B cell (primary cell): Measurements from ENCODE around the gene RBP7. TPM values are rescaled to one million over a fixed set of nuclear protein-coding genes. Genes with fewer than 3 reads are reported as not detected.

Source experiments
- ATAC-seq: fragments of 200-7000 bp; cut with Tn5 transposase; one replicate; pipeline ENCODE4 v1.10.0; 2021; ENCODE audit warnings: low read depth, mild to moderate bottlenecking, moderate number of reproducible peaks, moderate library complexity
- CTCF ChIA-PET: fragments of 350-600 bp; sonication (Branson Sonifier 250); formaldehyde crosslinking; loops from one replicate; lab custom pipeline; 2021; ENCODE audit warnings: antibody characterized with exemption, inconsistent platforms; lab: Charles Lee
- POLR2A ChIA-PET: fragments of 350-600 bp; sonication (Branson Sonifier 250); formaldehyde crosslinking; loops from one replicate; lab custom pipeline; 2021; ENCODE audit warnings: antibody characterized with exemption; lab: Charles Lee
- DNase-seq: peaks from one replicate; pipeline ENCODE4 v3.0.0; 2013
- H2AFZ ChIP-seq: 2 replicates; pipeline ENCODE4 v1.6.1; 2012; ENCODE audit warnings: mild to moderate bottlenecking, low read depth, low read length; ENCODE audit not compliant: insufficient read depth, poor library complexity, severe bottlenecking
- H3K27ac ChIP-seq, 2 donors: 1 replicate in 1 of 2; 2 replicates in 1 of 2; pipeline ENCODE4 v1.5.1; 2012 to 2013; ENCODE audit warnings: low read length in 2 of 2, mild to moderate bottlenecking in 2 of 2, moderate library complexity in 1 of 2
- H3K27me3 ChIP-seq, 4 experiments: fragments of 200-600 bp in 1 of 4; sonication (generic) in 1 of 4; replicated peaks in 1 of 4; 1 replicate in 2 of 4; 2 replicates in 2 of 4; pipeline versions ENCODE4 v1.6.1 to v1.7.0; 2013 to 2016; ENCODE audit warnings: low read length in 3 of 4, mild to moderate bottlenecking in 2 of 4, mixed read lengths in 1 of 4, moderate library complexity in 1 of 4; ENCODE audit not compliant: insufficient read depth in 4 of 4, control insufficient read depth in 3 of 4; ENCODE audit errors: control extremely low read depth in 1 of 4
- H3K36me3 ChIP-seq, 2 experiments: replicated peaks in 1 of 2; 1 replicate in 1 of 2; 2 replicates in 1 of 2; pipeline versions ENCODE4 v1.6.1 to v1.7.1; 2013; ENCODE audit warnings: low read length in 1 of 2; ENCODE audit not compliant: insufficient read depth in 2 of 2, control insufficient read depth in 1 of 2; ENCODE audit errors: control extremely low read depth in 1 of 2, extremely low read depth in 1 of 2
- H3K4me1 ChIP-seq, 2 donors: fragments of 200-600 bp in 1 of 2; sonication (generic) in 1 of 2; 1 replicate in 1 of 2; 2 replicates in 1 of 2; pipeline versions ENCODE4 v1.5.1 to v1.6.1; 2013 to 2017; ENCODE audit warnings: low read length in 2 of 2; ENCODE audit not compliant: control insufficient read depth in 2 of 2, insufficient read depth in 2 of 2
- H3K4me2 ChIP-seq: replicated peaks from 2 replicates; pipeline ENCODE3; 2012; ENCODE audit warnings: mild to moderate bottlenecking, low read depth, low read length; ENCODE audit not compliant: poor library complexity, severe bottlenecking
- H3K4me3 ChIP-seq, 5 experiments: fragments of 200-600 bp in 1 of 5; sonication (generic) in 1 of 5; 1 replicate in 3 of 5; 2 replicates in 2 of 5; pipeline versions ENCODE4 v1.5.1 to v1.7.0; 2011 to 2016; ENCODE audit warnings: low read length in 4 of 5, mild to moderate bottlenecking in 4 of 5, low read depth in 2 of 5, control low read depth in 1 of 5, moderate library complexity in 1 of 5; ENCODE audit not compliant: insufficient read depth in 1 of 5; ENCODE audit errors: control extremely low read depth in 1 of 5, extremely low read depth in 1 of 5
- H3K79me2 ChIP-seq: fragments of 200-600 bp; sonication (generic); one replicate; pipeline ENCODE4 v1.6.0; 2016; ENCODE audit warnings: low read length; ENCODE audit not compliant: control insufficient read depth, insufficient read depth
- H3K9ac ChIP-seq: fragments of 200-600 bp; sonication (generic); 2 replicates; pipeline ENCODE4 v1.6.1; 2017; ENCODE audit warnings: mild to moderate bottlenecking, low read length, moderate library complexity
- H3K9me3 ChIP-seq, 3 donors: one replicate each; pipeline versions ENCODE4 v1.6.1 to v1.7.1; 2013; ENCODE audit warnings: low read length in 2 of 3; ENCODE audit not compliant: control insufficient read depth in 2 of 3, insufficient read depth in 1 of 3; ENCODE audit errors: control extremely low read depth in 1 of 3
- H4K20me1 ChIP-seq: 2 replicates; pipeline ENCODE4 v1.6.0; 2012; ENCODE audit warnings: mild to moderate bottlenecking, low read length; ENCODE audit not compliant: insufficient read depth, control insufficient read depth, poor library complexity, severe bottlenecking
- H3K27ac Mint-ChIP-seq: one replicate; pipeline ENCODE4 v1.8.0; 2021; ENCODE audit warnings: mixed read lengths
- H3K27me3 Mint-ChIP-seq: one replicate; pipeline ENCODE4 v1.8.0; 2021; ENCODE audit warnings: mixed read lengths
- H3K4me1 Mint-ChIP-seq: one replicate; pipeline ENCODE4 v1.8.0; 2021; ENCODE audit warnings: mixed read lengths
- H3K4me3 Mint-ChIP-seq: one replicate; pipeline ENCODE4 v1.8.0; 2021; ENCODE audit warnings: mixed read lengths
- H3K9me3 Mint-ChIP-seq: one replicate; pipeline ENCODE4 v1.8.0; 2022; ENCODE audit warnings: mixed read lengths; ENCODE audit not compliant: insufficient read depth
- EZH2 ChIP-seq: IDR thresholded peaks from 2 replicates; pipeline ENCODE4 v1.6.1; 2012; ENCODE audit warnings: borderline replicate concordance, low read depth, mild to moderate bottlenecking, moderate library complexity, low read length; ENCODE audit not compliant: insufficient read depth, poor library complexity, severe bottlenecking
- WGBS: methylation state at CpG from one replicate; pipeline ENCODE4 v1.1.5; 2013; ENCODE audit warnings: missing lambda C conversion rate; ENCODE audit not compliant: insufficient coverage; 5-methylcytosine and 5-hydroxymethylcytosine counted together
- intact Hi-C: fragments of 100-400 bp; cut with micrococcal nuclease; formaldehyde crosslinking; loops from one replicate; pipeline ENCODE4 v1.10.0; 2022
- polyA plus RNA-seq: library from polyadenylated mRNA; depleted of rRNA; stranded (reverse); fragments of >200 nt; gene quantifications from 2 replicates; pipeline ENCODE4 v1.2.3, GENCODE V29; 2012
- total RNA-seq, 2 donors: library from RNA; stranded (reverse); fragments of 120-200 nt in 1 of 2; gene quantifications; 1 replicate in 1 of 2; 2 replicates in 1 of 2; pipeline versions ENCODE4 v1.2.3 to v1.2.4, GENCODE V29; 2013 to 2022
- TF ChIP-seq, protein P1 (sequence below): fragments of 200-600 bp; IDR thresholded peaks from one replicate; pipeline ENCODE4 v1.8.0; 2022; ENCODE audit warnings: antibody characterized with exemption, mild to moderate bottlenecking

Gene RBP7
- total and polyA plus RNA-seq, 2 donors (not counting 1 experiment from before 2014, with no cell fraction given) = 0.40 TPM; not detected in 1

DNA sequence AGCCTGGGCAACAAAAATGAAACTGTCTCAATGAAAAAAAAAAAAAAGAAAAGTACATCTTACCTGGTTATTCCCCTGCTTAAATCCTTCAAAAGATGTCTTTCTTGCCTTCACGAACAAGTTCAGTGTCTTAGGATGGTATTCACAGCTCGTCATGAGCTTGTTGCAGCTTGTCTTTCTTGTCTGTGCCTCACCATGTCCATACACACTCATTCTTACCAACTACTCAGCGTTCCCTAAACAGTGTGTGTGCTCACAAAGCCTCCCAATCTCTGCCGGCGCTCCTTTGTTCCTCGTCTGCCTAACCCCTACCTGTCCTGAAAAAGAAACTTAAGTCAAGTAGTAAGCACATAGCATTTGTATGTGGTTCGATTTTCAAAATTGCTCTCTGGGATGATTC lies 66.8 kb downstream of the RBP7 start:
- Histone ChIP-seq H3K27me3 (no peaks in the 10 kb centered on the region), H3K4me1 (no peaks in the 10 kb centered on the region), H2AFZ (no peak overlapping the region), H3K9ac (no peak overlapping the region), H3K9me3 (no peaks in the 10 kb centered on the region), H3K36me3 (peaks cover 0 to 11% of the 10 kb centered on the region in 2 experiments), H4K20me1 (peaks cover 7% of the 10 kb centered on the region), H3K4me3 (no peak overlapping the region), H3K27ac (no peak overlapping the region), H3K79me2 (peaks cover 72% of the 10 kb centered on the region), H3K4me2 (no peak overlapping the region)
- Mint-ChIP-seq H3K27me3 (no peaks in the 10 kb centered on the region), H3K9me3 (no peaks in the 10 kb centered on the region), H3K4me1 (peaks cover 12% of the 10 kb centered on the region), H3K27ac (no peak overlapping the region), H3K4me3 (no peak overlapping the region)
- DNase-seq (no peak), ATAC-seq (no peak)
- intact Hi-C loops = no loop called here
- TF ChIP-seq, protein P1, sequence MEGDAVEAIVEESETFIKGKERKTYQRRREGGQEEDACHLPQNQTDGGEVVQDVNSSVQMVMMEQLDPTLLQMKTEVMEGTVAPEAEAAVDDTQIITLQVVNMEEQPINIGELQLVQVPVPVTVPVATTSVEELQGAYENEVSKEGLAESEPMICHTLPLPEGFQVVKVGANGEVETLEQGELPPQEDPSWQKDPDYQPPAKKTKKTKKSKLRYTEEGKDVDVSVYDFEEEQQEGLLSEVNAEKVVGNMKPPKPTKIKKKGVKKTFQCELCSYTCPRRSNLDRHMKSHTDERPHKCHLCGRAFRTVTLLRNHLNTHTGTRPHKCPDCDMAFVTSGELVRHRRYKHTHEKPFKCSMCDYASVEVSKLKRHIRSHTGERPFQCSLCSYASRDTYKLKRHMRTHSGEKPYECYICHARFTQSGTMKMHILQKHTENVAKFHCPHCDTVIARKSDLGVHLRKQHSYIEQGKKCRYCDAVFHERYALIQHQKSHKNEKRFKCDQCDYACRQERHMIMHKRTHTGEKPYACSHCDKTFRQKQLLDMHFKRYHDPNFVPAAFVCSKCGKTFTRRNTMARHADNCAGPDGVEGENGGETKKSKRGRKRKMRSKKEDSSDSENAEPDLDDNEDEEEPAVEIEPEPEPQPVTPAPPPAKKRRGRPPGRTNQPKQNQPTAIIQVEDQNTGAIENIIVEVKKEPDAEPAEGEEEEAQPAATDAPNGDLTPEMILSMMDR = no peak
- TF ChIP-seq EZH2 = no peak
- 100% methylated on average over 2 of the region's 7 CpGs for WGBS
- POLR2A ChIA-PET = no interaction called here
- CTCF ChIA-PET = no interaction called here

DNA sequence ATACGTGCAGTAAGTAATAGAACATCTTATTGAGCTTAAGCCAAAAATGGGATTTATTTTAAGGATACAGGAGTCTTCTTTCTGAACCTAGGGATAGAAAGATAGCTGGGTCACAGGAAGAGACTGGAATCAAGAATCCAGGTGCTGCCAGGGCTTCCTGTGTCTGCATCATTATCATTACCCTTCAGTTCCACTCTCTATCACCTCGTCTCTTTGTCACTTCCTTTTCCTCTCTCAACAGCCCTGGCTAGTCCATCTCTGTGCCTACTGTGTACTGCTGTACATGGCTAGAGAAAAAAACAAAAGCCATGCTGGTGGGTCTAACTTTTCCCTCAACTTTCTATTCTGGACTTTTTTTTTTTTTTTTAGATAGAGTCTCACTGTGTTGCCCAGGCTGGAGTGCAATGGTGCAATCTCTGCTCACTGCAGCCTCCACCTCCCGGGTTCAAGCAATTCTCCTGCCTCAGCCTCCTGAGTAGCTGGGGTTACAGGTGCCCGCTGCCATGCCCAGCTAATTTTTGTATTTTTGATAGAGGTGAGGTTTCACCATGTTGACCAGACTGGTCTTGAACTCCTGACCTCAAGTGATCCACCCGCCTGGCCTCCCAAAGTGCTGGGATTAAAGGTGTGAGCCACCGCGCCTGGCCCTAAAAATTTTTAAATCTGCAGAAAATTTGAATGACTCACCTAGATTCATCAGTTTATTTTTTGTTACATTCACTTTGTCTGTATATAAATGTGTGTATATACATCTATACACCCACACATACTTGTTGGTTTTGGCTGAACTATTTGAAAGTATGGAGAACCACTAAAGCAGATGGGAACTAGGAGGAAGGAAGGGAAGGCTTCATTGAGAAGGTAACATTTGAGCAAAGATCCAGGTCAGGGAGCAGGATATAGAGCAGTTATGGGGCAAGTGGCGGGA lies 67.7 kb downstream of the RBP7 start:
- no peak overlapping the region for H3K9ac ChIP-seq
- no peak for TF ChIP-seq EZH2
- TF ChIP-seq, protein P1 = no peak

More for the DNA sequence above, 67.7 kb downstream of the RBP7 start:
- intact Hi-C loops = no loop called here
- WGBS = 74% methylated on average over 3 of the region's 8 CpGs
- DNase-seq (no peak), ATAC-seq (no peak)
- Histone ChIP-seq H3K27ac (no peak overlapping the region), H3K4me3 (no peak overlapping the region), H3K79me2 (peaks cover 68% of the 10 kb centered on the region), H4K20me1 (peaks cover 5% of the 10 kb centered on the region), H3K9me3 (no peaks in the 10 kb centered on the region), H2AFZ (no peak overlapping the region), H3K4me1 (no peaks in the 10 kb centered on the region), H3K27me3 (no peaks in the 10 kb centered on the region), H3K36me3 (peaks cover 0 to 6% of the 10 kb centered on the region in 2 experiments), H3K4me2 (no peak overlapping the region)
- Mint-ChIP-seq H3K4me3 (no peak overlapping the region), H3K9me3 (no peaks in the 10 kb centered on the region), H3K27ac (no peak overlapping the region), H3K4me1 (peaks cover 13% of the 10 kb centered on the region), H3K27me3 (no peaks in the 10 kb centered on the region)
- ChIA-PET CTCF (no interaction called here), POLR2A (no interaction called here)
